Fibroblast of the aortic adventitia (primary cell): ENCODE data around the gene HECW1. TPM values are rescaled to one million over a fixed set of nuclear protein-coding genes. Genes with fewer than 3 reads are reported as not detected.

ENCODE experiments used
- DNase-seq: peaks from one replicate; pipeline ENCODE4 v3.0.0-alpha.2; 2010; ENCODE audit warnings: low read depth
- H3K4me3 ChIP-seq: 2 replicates; pipeline ENCODE4 v1.5.1; 2011; ENCODE audit warnings: low read depth, mild to moderate bottlenecking, control low read depth, low read length, moderate library complexity
- CTCF ChIP-seq: IDR thresholded peaks from 2 replicates; pipeline ENCODE4 v1.5.1; 2011; ENCODE audit warnings: mild to moderate bottlenecking, low read length, control low read depth, inconsistent platforms; ENCODE audit not compliant: insufficient read depth
- total RNA-seq: library from RNA; depleted of rRNA; stranded (reverse); fragments of >200 nt; gene quantifications from 2 replicates; pipeline ENCODE4 v1.2.3, GENCODE V29; 2012; ENCODE audit warnings: low replicate concordance

Gene HECW1
- total RNA-seq, 1 donor = 3.6 TPM

GRCh38 chr7:43459019-43459337 lies 346.5 kb downstream of the HECW1 start:
- DNase-seq = no peak
- no peak for TF ChIP-seq CTCF

GRCh38 chr7:43460733-43461348 lies 348.4 kb downstream of the HECW1 start:
- no peak for DNase-seq
- no peak for TF ChIP-seq CTCF
- no peak overlapping the region for H3K4me3 ChIP-seq

More at GRCh38 chr7:43459019-43459337, 346.5 kb downstream of the HECW1 start:
- H3K4me3 ChIP-seq = no peak overlapping the region

GRCh38 chr7:43461349-43462024 lies 349.0 kb downstream of the HECW1 start:
- no peak for TF ChIP-seq CTCF

GRCh38 chr7:43462836-43463235 lies 350.4 kb downstream of the HECW1 start:
- no peak overlapping the region for H3K4me3 ChIP-seq
- no peak for TF ChIP-seq CTCF
- peak; percentile 37 for DNase-seq

More at GRCh38 chr7:43461349-43462024, 349.0 kb downstream of the HECW1 start:
- H3K4me3 ChIP-seq = no peak overlapping the region
- no peak for DNase-seq

GRCh38 chr7:43463401-43463980 lies 351.0 kb downstream of the HECW1 start:
- no peak overlapping the region for H3K4me3 ChIP-seq
- no peak for TF ChIP-seq CTCF
- no peak for DNase-seq

GRCh38 chr7:43465581-43466554 lies 353.4 kb downstream of the HECW1 start:
- no peak for TF ChIP-seq CTCF
- H3K4me3 ChIP-seq = no peak overlapping the region
- DNase-seq = no peak
